Smooth muscle cell (in vitro differentiated cells): Measurements from ENCODE around the gene CERS2. TPM values are rescaled to one million over a fixed set of nuclear protein-coding genes. Genes with fewer than 3 reads are reported as not detected.

Experiments used
- DNase-seq: peaks from one replicate; lab custom pipeline; 2025; ENCODE audit not compliant: unreplicated experiment; lab: John Stamatoyannopoulos, UW
- H2AFZ ChIP-seq: fragments of 200-600 bp; sonication (generic); 2 replicates; pipeline ENCODE4 v1.6.0; 2016; ENCODE audit warnings: antibody characterized with exemption, low read depth, mild to moderate bottlenecking
- H3F3A ChIP-seq: fragments of 200-600 bp; sonication (generic); 2 replicates; pipeline ENCODE4 v1.6.0; 2017; ENCODE audit warnings: antibody characterized with exemption, low read depth
- H3K27ac ChIP-seq: fragments of 200-600 bp; sonication (generic); 2 replicates; pipeline ENCODE4 v1.5.1; 2016; ENCODE audit warnings: low read depth, mild to moderate bottlenecking
- H3K27me3 ChIP-seq: fragments of 200-600 bp; sonication (generic); 2 replicates; pipeline ENCODE4 v1.6.1; 2016; ENCODE audit warnings: low read depth, mild to moderate bottlenecking
- H3K36me3 ChIP-seq: fragments of 200-600 bp; sonication (generic); 2 replicates; pipeline ENCODE4 v1.5.1; 2016; ENCODE audit warnings: low read depth
- H3K4me1 ChIP-seq: fragments of 200-600 bp; sonication (generic); 2 replicates; pipeline ENCODE4 v1.5.1; 2016; ENCODE audit warnings: low read depth
- H3K4me2 ChIP-seq: fragments of 200-600 bp; sonication (generic); 2 replicates; pipeline ENCODE4 v1.6.0; 2016; ENCODE audit warnings: mild to moderate bottlenecking
- H3K4me3 ChIP-seq: fragments of 200-600 bp; sonication (generic); 2 replicates; pipeline ENCODE4 v1.5.1; 2016; ENCODE audit warnings: mild to moderate bottlenecking
- H3K79me2 ChIP-seq: fragments of 200-600 bp; sonication (generic); 2 replicates; pipeline ENCODE4 v1.6.0; 2016; ENCODE audit warnings: low read depth, mild to moderate bottlenecking
- H3K9ac ChIP-seq: fragments of 200-600 bp; sonication (generic); 2 replicates; pipeline ENCODE4 v1.6.0; 2016; ENCODE audit warnings: low read depth
- H3K9me3 ChIP-seq: fragments of 200-600 bp; sonication (generic); replicated peaks from 2 replicates; pipeline ENCODE4 v1.5.1; 2016; ENCODE audit warnings: low read depth
- H4K20me1 ChIP-seq: fragments of 200-600 bp; sonication (generic); 2 replicates; pipeline ENCODE4 v1.6.0; 2016; ENCODE audit warnings: low read depth
- WGBS: methylation state at CpG from one replicate; pipeline ENCODE4 v1.1.7; 2016; ENCODE audit warnings: low lambda C conversion rate; 5-methylcytosine and 5-hydroxymethylcytosine counted together
- polyA plus RNA-seq: library from polyadenylated mRNA; unstranded; fragments of >200 nt; fragmentation: Nextera tagmentation; extraction: Ambion mirVana; gene quantifications from 2 replicates; pipeline ENCODE4 v1.2.1, GENCODE V29; 2016
- total RNA-seq: library from RNA; depleted of rRNA; stranded (reverse); fragments of >200 nt; gene quantifications from 2 replicates; pipeline ENCODE4 v1.2.3, GENCODE V29; 2014
- TF ChIP-seq, protein P1 (sequence below): fragments of 200-600 bp; sonication (generic); IDR thresholded peaks from 2 replicates; pipeline ENCODE4 v1.5.1; 2017; ENCODE audit warnings: borderline replicate concordance, mild to moderate bottlenecking, antibody characterized with exemption; ENCODE audit not compliant: insufficient read depth, poor library complexity, severe bottlenecking

CERS2 gene
- total and polyA plus RNA-seq, 2 experiments from 2014 or later = 80.0 to 108 TPM

DNA sequence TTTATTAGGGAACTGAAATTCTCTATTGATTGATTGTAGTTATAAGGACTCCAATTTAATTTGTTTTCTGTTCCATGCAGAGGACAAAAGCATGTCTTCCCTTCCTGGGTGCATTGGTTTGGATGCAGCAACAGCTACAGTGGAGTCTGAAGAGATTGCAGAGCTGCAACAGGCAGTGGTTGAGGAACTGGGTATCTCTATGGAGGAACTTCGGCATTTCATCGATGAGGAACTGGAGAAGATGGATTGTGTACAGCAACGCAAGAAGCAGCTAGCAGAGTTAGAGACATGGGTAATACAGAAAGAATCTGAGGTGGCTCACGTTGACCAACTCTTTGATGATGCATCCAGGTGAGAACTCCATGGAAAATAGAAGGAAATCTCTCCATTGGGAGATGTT, 47.0 kb downstream of the CERS2 start:
- no peak overlapping the region for H3K4me2 ChIP-seq
- H3K27ac ChIP-seq = no peak overlapping the region
- H3K9ac ChIP-seq = no peak overlapping the region
- WGBS = over 99% methylated on average over 4 of the region's 4 CpGs
- H3K4me1 ChIP-seq = no peaks in the 10 kb centered on the region
- H3K4me3 ChIP-seq = no peak overlapping the region
- H3K79me2 ChIP-seq = peaks cover 20% of the 10 kb centered on the region
- peaks cover 32% of the 10 kb centered on the region for H3K36me3 ChIP-seq
- no peaks in the 10 kb centered on the region for H3F3A ChIP-seq
- no peak overlapping the region for H2AFZ ChIP-seq
- TF ChIP-seq, protein P1, sequence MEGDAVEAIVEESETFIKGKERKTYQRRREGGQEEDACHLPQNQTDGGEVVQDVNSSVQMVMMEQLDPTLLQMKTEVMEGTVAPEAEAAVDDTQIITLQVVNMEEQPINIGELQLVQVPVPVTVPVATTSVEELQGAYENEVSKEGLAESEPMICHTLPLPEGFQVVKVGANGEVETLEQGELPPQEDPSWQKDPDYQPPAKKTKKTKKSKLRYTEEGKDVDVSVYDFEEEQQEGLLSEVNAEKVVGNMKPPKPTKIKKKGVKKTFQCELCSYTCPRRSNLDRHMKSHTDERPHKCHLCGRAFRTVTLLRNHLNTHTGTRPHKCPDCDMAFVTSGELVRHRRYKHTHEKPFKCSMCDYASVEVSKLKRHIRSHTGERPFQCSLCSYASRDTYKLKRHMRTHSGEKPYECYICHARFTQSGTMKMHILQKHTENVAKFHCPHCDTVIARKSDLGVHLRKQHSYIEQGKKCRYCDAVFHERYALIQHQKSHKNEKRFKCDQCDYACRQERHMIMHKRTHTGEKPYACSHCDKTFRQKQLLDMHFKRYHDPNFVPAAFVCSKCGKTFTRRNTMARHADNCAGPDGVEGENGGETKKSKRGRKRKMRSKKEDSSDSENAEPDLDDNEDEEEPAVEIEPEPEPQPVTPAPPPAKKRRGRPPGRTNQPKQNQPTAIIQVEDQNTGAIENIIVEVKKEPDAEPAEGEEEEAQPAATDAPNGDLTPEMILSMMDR = no peak
- no peak for DNase-seq
- H3K27me3 ChIP-seq = no peaks in the 10 kb centered on the region
- H4K20me1 ChIP-seq = no peaks in the 10 kb centered on the region
- peaks cover 8% of the 10 kb centered on the region for H3K9me3 ChIP-seq

DNA sequence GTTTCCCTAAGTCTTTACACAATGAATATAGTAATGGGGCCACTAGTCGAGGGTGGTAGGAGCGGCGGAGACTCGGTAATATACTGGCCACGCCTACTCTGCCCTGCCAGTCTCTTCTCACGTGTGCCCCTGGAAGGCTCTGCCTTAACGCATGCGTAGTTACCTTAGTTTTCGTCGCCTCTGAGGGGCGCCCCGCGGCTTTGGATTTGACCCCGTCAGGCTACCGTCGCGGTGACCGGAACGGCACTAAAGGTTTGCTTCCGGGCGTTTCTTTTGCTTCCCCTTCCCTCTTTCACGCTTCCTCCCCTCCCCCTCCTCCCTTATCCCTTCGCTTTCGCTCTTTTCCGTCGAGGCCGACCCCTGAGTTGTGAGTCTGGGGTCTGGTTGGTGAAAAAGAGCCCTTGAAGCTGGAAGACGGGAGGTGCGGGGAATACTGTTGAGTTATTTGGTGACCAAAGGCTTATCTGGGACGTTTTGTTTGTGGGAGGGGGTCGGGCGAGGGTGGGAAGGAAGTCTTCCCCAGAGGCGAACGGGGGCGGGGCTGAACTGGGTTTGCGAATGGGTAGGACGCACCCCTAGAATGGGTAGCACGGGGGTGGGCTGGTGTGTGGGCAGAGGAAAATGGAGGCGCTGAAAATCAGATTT, 48.4 kb downstream of the CERS2 start, which contains the start of gene SETDB1:
TSS of gene SETDB1 (plus strand) at position 267 of the 645 bp plus-strand sequence. CDS start 1,352 bp downstream, outside the sequence.
- peak; percentile 63 for DNase-seq
- Histone ChIP-seq H3K36me3 (peaks cover 19% of the 10 kb centered on the region), H3K9me3 (no peaks in the 10 kb centered on the region), H3K9ac (peak within 1 kb of the TSS; percentile 94), H2AFZ (peak within 1 kb of the TSS; percentile 96), H3K4me2 (peak within 1 kb of the TSS; percentile 94), H3K4me1 (no peaks in the 10 kb centered on the region), H3K4me3 (peak within 1 kb of the TSS; percentile 88), H4K20me1 (no peaks in the 10 kb centered on the region), H3K27me3 (no peaks in the 10 kb centered on the region), H3K27ac (peak within 1 kb of the TSS; percentile 85), H3K79me2 (peaks cover 9% of the 10 kb centered on the region), H3F3A (no peaks in the 10 kb centered on the region)
- WGBS = under 1% methylated on average over 39 of the region's 39 CpGs
- TF ChIP-seq, protein P1 = no peak

DNA sequence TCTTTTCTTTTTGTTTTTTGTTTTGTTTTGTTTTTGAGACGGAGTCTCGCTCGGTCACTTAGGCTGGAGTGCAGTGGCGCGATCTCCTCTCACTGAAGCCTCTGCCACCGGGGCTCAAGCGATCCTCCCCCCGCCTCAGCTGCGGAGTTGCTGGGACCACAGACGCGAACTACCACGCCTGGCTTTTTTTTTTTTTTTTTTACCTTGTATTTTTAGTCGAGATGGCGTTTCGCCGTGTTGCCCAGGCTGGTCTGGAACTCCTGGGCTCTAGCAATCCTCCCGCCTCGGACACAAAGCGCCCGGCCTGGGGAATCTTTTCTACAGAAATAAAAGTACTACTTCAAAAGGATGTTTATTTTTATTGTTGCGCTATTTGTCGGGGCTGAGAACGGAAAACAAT, 49.6 kb downstream of the CERS2 start:
- no peak overlapping the region for H3K9ac ChIP-seq
- H2AFZ ChIP-seq = no peak overlapping the region
- peaks cover 8% of the 10 kb centered on the region for H3K36me3 ChIP-seq
- TF ChIP-seq, protein P1 = no peak
- no peaks in the 10 kb centered on the region for H4K20me1 ChIP-seq
- no peak for DNase-seq
- no peaks in the 10 kb centered on the region for H3F3A ChIP-seq
- peaks cover 9% of the 10 kb centered on the region for H3K79me2 ChIP-seq
- no peaks in the 10 kb centered on the region for H3K4me1 ChIP-seq
- no peaks in the 10 kb centered on the region for H3K27me3 ChIP-seq
- H3K4me2 ChIP-seq = no peak overlapping the region
- H3K27ac ChIP-seq = no peak overlapping the region
- H3K4me3 ChIP-seq = peak overlapping the region; percentile 88
- H3K9me3 ChIP-seq = no peaks in the 10 kb centered on the region
- WGBS = 94% methylated on average over 23 of the region's 23 CpGs

DNA sequence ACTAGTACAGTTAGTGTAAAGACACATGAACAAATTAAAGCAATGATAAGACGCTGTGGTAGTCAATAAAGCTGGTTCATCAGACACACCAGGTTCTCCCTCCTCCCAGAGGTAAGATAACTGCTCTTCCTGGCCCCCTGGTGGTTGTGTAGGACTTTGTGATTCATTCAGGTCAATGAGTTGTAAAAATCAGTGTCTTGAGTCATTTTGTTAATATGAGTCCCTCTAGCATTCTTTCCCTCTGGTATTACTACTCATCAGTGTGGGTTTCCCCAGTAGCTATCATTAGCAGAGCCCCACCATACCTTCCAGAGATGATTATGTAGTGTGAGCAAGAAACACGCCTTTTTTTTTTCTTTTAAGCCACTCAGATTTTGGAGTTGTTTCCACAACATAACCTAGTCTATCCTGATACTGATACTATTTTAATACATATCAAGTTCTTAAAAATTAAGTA, 52.1 kb downstream of the CERS2 start:
- peak overlapping the region; percentile 20 for H3K4me2 ChIP-seq
- no peaks in the 10 kb centered on the region for H4K20me1 ChIP-seq
- peak overlapping the region; percentile 51 for H3K27ac ChIP-seq

More for the DNA sequence above, 52.1 kb downstream of the CERS2 start:
- Histone ChIP-seq H3K9ac (no peak overlapping the region), H3K27me3 (no peaks in the 10 kb centered on the region), H2AFZ (peak overlapping the region; percentile 6), H3F3A (no peaks in the 10 kb centered on the region), H3K4me3 (no peak overlapping the region), H3K36me3 (no peaks in the 10 kb centered on the region), H3K79me2 (peaks cover 9% of the 10 kb centered on the region), H3K4me1 (no peaks in the 10 kb centered on the region), H3K9me3 (no peaks in the 10 kb centered on the region)
- DNase-seq = peak; percentile 7
- TF ChIP-seq, protein P1 = peak; percentile 80
- WGBS = 40% methylated on average over 2 of the region's 2 CpGs
